22Rv1 (cell line): ENCODE data around the gene ZNF497.

Source experiments
- CTCF ChIP-seq: fragments of 450-650 bp; IDR thresholded peaks from 2 replicates; pipeline ENCODE4 v1.5.1; 2017; ENCODE audit warnings: mild to moderate bottlenecking
- ZFX ChIP-seq: fragments of 450-650 bp; IDR thresholded peaks from 2 replicates; pipeline ENCODE4 v1.6.1; 2017; ENCODE audit warnings: antibody characterized with exemption, borderline replicate concordance

- no peak for TF ChIP-seq CTCF
- TF ChIP-seq ZFX: no peak
These were observed 39.4 kb upstream of the ZNF497 start for GRCh38 chr19:58401840-58402421.
